Activated B cell treated with CpG ODN at 0.5 μM for 24 hours (primary cell): ENCODE data around the gene ZNF683. TPM values are rescaled to one million over a fixed set of nuclear protein-coding genes. Genes with fewer than 3 reads are reported as not detected.

Experiments used
- ATAC-seq: fragments of 200-7000 bp; cut with Tn5 transposase; one replicate; pipeline ENCODE4 v1.10.0; 2021; ENCODE audit warnings: low read depth, mild to moderate bottlenecking, moderate library complexity
- CTCF ChIA-PET: fragments of 350-600 bp; sonication (Branson Sonifier 250); formaldehyde crosslinking; loops from one replicate; lab custom pipeline; 2021; ENCODE audit warnings: antibody characterized with exemption; lab: Charles Lee
- POLR2A ChIA-PET: fragments of 350-600 bp; sonication (Branson Sonifier 250); formaldehyde crosslinking; loops from one replicate; lab custom pipeline; 2021; ENCODE audit warnings: antibody characterized with exemption; lab: Charles Lee
- DNase-seq: peaks from one replicate; pipeline ENCODE4 v3.0.0; 2022
- H3K27ac Mint-ChIP-seq: one replicate; pipeline ENCODE4 v1.8.0; 2020; ENCODE audit warnings: mixed read lengths
- H3K27me3 Mint-ChIP-seq: one replicate; pipeline ENCODE4 v1.8.0; 2021; ENCODE audit warnings: mixed read lengths
- H3K36me3 Mint-ChIP-seq: one replicate; pipeline ENCODE4 v1.8.0; 2021; ENCODE audit warnings: low read depth, mixed read lengths
- H3K4me1 Mint-ChIP-seq: one replicate; pipeline ENCODE4 v1.8.0; 2021; ENCODE audit warnings: mixed read lengths
- H3K4me3 Mint-ChIP-seq: one replicate; pipeline ENCODE4 v1.8.0; 2020; ENCODE audit warnings: mild to moderate bottlenecking, mixed read lengths
- H3K9me3 Mint-ChIP-seq: one replicate; pipeline ENCODE4 v1.8.0; 2020; ENCODE audit warnings: mixed read lengths
- intact Hi-C: fragments of 100-400 bp; cut with micrococcal nuclease; formaldehyde crosslinking; loops from one replicate; pipeline ENCODE4 v1.15.1; 2024
- total RNA-seq: library from RNA; stranded (reverse); gene quantifications from 2 replicates; pipeline ENCODE4 v1.2.3, GENCODE V29; 2022
- TF ChIP-seq, protein P1 (sequence below): fragments of 200-600 bp; IDR thresholded peaks from one replicate; pipeline ENCODE4 v1.8.0; 2022; ENCODE audit warnings: antibody characterized with exemption, mild to moderate bottlenecking

The ZNF683 gene
- total RNA-seq, 1 donor from 2014 or later, result not detected

DNA sequence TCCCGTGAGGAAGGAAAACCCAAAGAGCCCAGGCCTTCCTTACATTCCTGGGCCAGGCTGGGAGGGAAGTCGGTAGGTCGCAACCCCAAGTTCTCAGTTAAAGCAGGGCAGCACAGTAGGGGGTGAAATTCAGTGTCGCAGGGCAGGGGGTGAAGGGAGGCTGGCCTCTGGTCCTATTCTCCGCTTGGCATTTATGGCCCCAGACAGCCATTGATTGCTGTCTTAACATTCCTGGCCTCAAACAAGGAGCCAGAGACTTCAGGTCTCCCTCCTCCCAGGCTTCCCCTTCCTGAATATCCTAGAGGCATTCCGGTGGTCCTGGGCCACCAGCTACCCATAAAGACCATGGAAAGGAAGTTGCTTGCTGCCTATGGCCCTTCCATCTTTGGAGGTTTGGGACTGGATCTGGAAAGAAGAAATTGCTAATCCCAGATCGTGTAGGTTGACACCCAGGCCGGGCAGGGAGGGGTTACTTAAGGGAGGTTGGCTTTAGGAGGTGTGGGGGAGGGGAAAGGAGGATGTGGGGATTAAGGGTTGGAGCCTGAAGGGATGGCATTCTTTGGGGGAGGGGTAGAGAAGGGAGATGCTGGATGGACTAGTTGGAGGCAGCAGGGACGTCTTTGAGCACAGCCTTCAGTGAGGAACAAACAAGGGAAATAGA, 39.8 kb upstream of the ZNF683 start:
- Mint-ChIP-seq H3K27me3 (peaks cover 60% of the 10 kb centered on the region), H3K27ac (no peak overlapping the region), H3K36me3 (no peaks in the 10 kb centered on the region), H3K9me3 (no peaks in the 10 kb centered on the region), H3K4me1 (peaks cover 14% of the 10 kb centered on the region), H3K4me3 (no peak overlapping the region)
- CTCF ChIA-PET, result no interaction called here
- ATAC-seq (no peak), DNase-seq (no peak)
- TF ChIP-seq, protein P1, sequence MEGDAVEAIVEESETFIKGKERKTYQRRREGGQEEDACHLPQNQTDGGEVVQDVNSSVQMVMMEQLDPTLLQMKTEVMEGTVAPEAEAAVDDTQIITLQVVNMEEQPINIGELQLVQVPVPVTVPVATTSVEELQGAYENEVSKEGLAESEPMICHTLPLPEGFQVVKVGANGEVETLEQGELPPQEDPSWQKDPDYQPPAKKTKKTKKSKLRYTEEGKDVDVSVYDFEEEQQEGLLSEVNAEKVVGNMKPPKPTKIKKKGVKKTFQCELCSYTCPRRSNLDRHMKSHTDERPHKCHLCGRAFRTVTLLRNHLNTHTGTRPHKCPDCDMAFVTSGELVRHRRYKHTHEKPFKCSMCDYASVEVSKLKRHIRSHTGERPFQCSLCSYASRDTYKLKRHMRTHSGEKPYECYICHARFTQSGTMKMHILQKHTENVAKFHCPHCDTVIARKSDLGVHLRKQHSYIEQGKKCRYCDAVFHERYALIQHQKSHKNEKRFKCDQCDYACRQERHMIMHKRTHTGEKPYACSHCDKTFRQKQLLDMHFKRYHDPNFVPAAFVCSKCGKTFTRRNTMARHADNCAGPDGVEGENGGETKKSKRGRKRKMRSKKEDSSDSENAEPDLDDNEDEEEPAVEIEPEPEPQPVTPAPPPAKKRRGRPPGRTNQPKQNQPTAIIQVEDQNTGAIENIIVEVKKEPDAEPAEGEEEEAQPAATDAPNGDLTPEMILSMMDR, result no peak
- POLR2A ChIA-PET, result interaction anchor here (0.8 kb wide), 1 partner anchor 58 kb away, joined by 4 read pairs; no protein-coding TSS in a partner anchor
- intact Hi-C loops, result no loop called here

DNA sequence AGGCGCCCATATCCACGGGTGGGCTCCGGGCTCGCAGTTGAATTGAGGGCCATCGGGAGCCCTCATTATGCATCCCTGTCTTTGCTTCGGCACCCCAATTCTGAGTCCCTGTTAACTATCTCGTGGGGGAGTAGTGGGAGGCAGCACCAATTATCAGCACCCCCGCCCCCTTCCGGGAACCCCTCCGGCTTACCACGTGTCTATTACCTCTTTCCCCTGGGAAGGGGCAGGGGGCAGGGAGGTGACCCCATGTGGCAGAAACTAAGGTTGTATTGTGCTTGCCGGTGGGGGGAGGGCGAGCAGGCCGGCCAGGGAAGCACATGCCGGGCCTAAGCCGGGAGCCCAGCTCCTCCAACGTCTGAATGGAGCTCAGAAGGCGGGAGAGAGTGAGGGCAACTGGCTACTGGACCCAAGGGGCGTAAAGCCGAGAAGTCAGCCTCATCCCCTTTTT, 39.1 kb upstream of the ZNF683 start:
- no peak for DNase-seq
- ChIA-PET POLR2A (no interaction called here), CTCF (no interaction called here)
- Mint-ChIP-seq H3K4me1 (peaks cover 14% of the 10 kb centered on the region), H3K27ac (no peak overlapping the region), H3K27me3 (peaks cover 60% of the 10 kb centered on the region), H3K36me3 (no peaks in the 10 kb centered on the region), H3K4me3 (no peak overlapping the region), H3K9me3 (no peaks in the 10 kb centered on the region)
- TF ChIP-seq, protein P1, result no peak
- no peak for ATAC-seq
- intact Hi-C loops, result no loop called here

DNA sequence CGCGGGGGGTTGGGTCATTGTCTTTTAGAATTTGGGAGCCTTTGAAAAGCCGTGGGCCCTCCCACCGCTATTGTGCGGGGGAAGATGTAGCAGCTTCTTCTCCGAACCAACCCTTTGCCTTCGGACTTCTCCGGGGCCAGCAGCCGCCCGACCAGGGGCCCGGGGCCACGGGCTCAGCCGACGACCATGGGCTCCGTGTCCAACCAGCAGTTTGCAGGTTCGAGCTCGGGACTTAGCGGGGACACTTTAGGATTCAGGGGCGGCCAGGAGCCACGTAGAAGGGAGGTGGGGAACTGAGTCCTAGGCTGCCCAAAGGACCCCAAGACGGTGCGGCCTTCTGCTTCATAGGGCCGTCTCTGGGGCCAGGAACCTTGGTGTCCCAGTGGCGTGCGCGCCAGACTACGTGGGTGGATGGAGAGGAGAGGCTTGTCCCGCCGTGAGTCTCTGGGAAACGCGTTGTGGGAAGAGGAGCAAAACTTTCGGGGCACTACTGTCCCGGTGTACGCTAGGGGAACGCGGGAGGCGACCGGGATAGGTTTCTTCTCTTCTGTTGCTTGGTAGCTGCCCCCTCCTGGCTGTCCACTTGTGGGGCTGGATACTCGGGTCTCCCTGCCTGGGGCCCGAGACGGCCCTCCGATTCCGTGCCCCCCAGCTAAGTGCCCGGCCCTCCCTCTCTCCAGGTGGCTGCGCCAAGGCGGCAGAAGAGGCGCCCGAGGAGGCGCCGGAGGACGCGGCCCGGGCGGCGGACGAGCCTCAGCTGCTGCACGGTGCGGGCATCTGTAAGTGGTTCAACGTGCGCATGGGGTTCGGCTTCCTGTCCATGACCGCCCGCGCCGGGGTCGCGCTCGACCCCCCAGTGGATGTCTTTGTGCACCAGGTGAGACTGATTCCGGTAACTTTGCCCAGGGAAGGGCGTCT, 38.4 kb upstream of the ZNF683 start, which contains the start of gene LIN28A:
Gene LIN28A, plus strand, starts transcription at position 112 of the 918 bp plus-strand sequence. Its CDS starts 75 bp downstream, at position 187.
- Mint-ChIP-seq H3K36me3 (no peaks in the 10 kb centered on the region), H3K9me3 (no peaks in the 10 kb centered on the region), H3K4me1 (peaks cover 14% of the 10 kb centered on the region), H3K27ac (no peak within 1 kb of the TSS), H3K27me3 (peaks cover 66% of the 10 kb centered on the region), H3K4me3 (no peak within 1 kb of the TSS)
- intact Hi-C loops, result no loop called here
- no peak for DNase-seq
- TF ChIP-seq, protein P1, result no peak
- ATAC-seq, result no peak
- POLR2A ChIA-PET, result interaction anchor here (0.7 kb wide), 1 partner anchor 151 kb away, joined by 3 read pairs; no protein-coding TSS in a partner anchor
- CTCF ChIA-PET, result no interaction called here

DNA sequence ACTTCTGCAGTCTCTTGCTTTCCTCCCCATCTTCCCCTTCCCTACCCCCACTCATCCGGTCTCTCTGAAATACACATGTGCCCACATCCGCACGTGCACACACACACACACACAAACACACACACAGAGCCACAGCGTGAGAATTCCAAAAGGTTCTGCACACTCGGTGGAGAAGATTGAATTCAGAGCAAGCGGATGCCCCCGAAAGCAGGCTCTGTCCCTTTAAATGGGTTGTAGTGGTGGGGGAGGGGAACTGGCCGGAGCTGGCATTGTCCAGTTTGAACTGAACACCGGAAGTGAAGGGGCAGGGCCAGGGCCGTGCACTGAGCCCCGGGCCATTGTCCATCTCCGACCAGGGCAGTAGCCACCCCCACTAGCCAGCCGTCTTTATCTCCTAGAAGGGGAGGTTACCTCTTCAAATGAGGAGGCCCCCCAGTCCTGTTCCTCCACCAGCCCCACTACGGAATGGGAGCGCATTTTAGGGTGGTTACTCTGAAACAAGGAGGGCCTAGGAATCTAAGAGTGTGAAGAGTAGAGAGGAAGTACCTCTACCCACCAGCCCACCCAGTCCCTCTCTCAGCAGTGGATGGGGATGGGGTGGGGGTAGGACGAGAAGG, 36.7 kb upstream of the ZNF683 start:
- ChIA-PET CTCF (interaction anchor here (1.0 kb wide), 1 partner anchor 8 kb away, joined by 3 read pairs; no protein-coding TSS in a partner anchor), POLR2A (interaction anchor here (0.8 kb wide), 1 partner anchor 23 kb away, joined by 3 read pairs; the partner anchor contains the start of gene DHDDS)
- Mint-ChIP-seq H3K4me1 (peaks cover 14% of the 10 kb centered on the region), H3K27me3 (peaks cover 61% of the 10 kb centered on the region), H3K4me3 (no peak overlapping the region), H3K27ac (no peak overlapping the region), H3K36me3 (no peaks in the 10 kb centered on the region), H3K9me3 (no peaks in the 10 kb centered on the region)
- ATAC-seq, result no peak
- TF ChIP-seq, protein P1, result no peak
- no peak for DNase-seq
- intact Hi-C loops, result loop anchor here (1.0 kb wide), 1 partner anchor 49 kb away; no protein-coding TSS in a partner anchor
